ENCODE measurements around the gene PGBD2.
"Not testable (repeated sequence)": the region's sequence is repeated elsewhere in the genome, so short reads cannot be mapped to it uniquely, and the experiment has no call there.

PGBD2 gene

DNA sequence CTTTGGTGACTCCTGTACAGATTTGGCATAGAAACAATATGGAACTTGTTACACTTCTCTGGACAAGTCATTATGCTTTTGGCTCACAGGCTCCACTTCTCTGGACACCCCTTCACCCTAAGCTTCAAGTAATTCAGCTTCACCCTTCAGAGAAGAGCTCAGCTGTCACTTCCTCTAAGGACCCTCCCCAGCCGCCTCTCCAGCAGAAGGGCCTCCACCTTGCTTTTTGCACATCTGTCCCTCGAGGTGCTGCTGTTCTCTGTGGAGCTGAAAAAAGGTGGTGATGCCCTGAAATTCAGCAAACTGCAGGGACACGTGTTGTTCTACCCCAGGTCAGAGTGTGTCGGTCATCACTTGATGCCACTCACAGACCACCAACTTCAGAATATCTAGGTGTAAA lies 19.8 kb downstream of the PGBD2 start:
- DNase-seq (ENCODE audit: low spot score): not testable (repeated sequence)

DNA sequence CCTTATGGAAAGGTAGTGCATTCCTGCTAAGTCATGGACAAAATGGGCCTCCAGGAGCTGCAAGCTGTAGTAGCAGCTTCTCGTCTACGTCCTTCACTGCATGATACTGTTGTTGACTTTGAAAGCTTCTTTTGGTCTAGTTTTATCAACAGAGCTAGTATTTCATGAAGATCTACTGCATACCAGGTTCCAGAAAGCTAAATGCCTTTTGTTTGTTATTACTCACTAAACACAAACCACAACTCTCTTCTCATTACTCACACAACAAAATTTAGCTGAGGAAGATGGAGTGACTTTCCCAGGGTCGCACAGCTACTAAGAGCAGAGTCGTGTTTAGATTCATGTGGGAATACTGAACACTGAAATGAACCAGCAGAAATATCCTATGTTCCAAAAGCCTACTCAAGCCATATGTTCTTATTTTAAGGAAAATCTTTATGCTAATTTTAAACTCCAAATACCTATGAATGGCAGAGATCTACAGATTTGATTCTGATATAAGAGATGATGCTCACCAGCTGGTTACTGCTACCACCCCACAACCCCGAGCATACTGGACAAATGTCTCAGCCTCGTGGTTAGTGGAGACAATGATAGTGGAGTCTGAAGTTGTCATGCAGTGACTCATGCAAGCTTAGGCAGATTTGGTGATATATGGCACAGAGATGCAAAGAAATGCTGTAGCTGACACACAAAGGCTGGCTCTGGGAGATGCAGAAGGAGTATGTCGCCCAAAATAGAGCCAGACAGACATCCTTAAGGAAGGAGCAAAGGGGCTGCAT lies 20.6 kb downstream of the PGBD2 start:
- DNase-seq (ENCODE audit: low spot score): peak; percentile 65

DNA sequence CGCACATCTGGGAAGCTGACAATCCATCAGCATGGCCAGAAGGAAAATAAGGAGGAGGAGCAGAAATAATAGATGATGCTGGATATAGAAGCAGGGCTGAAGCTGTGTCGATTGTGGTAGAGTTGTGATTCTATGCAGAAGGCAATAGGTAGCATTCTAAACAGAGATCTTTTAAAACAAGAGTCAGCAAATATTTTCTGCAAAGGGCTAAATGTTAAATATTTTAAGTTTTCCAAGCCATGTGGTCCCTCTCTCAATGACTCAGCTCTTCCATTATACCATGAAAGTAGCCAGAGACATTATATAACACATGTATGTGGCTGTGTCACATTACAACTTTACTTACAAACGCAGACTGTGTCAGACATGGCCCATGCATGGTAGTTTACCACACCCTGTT lies 21.2 kb downstream of the PGBD2 start:
- DNase-seq (ENCODE audit: low spot score): not testable (repeated sequence)

DNA sequence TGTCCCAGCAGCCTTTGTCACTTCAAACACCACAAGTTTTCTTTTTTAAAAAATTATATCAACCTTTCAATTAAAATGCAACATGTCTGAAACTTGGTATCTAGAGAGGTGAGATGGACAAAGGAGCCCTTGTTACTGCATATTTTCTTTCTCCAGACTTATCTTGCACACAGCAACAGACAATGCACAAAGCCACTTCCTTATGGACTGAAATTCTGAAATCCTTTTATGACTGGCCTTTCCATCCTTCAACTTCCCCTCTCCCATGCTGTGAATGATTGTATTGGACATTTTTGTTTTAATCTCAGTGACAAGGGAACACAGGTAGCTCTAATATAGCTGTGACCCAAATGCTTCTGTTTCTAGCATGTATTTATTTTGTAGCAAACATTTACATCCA lies 22.1 kb downstream of the PGBD2 start:
- not testable (repeated sequence) for DNase-seq (ENCODE audit: low spot score)

DNA sequence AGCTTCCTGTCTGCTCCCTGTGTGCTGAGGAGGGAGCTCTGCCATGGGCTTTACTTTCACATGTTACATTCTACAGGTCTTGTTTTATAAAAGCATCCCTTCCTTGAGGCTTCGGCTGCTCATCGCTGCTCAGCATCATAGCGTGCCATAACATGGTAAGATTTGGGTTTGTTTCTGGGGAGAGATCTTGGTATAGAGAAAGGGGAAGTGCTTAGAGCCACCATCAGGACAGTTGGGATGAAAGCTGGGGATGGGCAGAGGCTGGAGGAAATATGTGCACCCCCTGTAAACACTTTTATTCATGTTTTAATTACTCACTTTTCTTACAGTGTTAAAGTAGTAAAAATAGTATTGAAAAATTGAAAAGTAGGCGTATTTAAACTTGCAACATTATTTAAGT lies 24.0 kb downstream of the PGBD2 start:
- not testable (repeated sequence) for DNase-seq (ENCODE audit: low spot score)

DNA sequence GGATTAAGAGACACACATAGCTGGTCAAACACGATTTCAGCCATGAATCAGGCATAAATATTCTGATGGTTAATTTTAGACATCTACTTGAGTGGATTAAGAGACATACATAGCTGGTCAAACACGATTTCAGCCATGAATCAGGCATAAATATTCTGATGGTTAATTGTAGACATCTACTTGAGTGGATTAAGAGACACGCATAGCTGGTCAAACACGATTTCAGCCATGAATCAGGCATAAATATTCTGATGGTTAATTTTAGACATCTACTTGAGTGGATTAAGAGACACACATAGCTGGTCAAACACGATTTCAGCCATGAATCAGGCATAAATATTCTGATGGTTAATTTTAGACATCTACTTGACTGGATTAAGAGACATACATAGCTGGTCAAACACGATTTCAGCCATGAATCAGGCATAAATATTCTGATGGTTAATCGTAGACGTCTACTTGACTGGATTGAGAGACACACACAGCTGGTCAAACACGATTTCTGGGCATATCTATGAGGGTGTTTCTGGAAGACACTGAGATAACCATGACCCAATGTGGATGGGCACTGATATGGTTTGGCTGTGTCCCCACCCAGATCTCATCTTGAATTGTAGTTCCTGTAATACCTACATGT lies 32.3 kb downstream of the PGBD2 start:
- not testable (repeated sequence) for DNase-seq (ENCODE audit: low spot score)

DNA sequence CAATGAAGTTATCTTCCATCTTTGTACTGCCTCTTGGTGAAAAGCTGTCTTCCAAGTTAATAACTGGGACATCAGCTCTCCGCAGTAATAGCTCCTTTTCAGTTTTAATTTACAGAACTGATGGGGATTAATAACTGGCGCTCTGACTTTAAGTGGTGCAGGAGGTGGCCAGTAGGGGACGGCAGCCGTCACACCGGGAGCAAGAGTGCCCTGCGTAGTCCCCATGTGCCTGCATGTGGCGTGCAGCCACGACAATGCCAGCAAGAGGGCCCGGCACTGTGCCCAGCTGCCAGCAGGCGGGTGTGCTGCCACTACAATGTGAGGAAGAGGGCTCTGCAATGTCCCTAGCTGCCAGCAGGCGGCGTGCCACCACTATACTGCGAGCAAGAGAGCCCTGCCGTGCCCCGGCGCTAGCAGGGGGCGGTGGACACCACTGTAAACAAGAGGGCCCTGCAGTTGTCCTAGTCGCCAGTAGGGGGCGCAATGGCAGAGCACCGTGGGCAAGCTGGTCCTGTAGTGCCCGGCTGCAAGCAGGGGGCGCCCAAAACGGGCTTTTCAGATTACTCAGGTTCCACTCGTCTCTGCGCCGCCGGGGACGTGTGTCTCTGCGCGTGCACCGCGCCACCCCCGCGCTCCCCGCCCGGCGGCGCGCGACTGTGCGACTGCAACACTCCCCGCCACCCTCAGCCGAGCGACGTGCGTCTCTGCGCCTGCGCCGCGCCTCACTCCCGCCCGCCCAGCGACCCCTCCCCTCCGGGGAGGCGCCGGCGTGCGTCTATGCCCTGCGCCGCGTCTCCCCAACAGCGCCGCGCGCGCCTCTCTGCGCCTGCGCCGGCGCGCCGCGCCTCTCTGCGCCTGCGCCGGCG lies 38.3 kb downstream of the PGBD2 start:
- not testable (repeated sequence) for DNase-seq (ENCODE audit: low spot score)

DNA sequence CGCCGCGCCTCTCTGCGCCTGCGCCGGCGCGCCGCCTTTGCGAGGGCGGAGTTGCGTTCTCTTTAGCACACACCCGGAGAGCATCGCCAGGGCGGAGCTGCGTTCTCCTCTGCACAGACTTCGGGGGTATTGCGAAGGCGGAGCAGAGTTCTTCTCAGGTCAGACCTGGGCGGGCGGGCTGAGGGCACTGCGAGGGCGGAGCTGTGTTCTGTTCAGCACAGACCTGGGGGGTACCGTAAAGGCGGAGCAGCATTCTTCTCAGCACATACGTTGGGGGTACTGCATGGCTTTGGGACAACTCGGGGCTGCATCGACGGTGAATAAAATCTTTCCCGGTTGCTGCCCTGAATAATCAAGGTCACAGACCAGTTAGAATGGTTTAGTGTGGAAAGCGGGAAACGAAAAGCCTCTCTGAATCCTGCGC lies 39.0 kb downstream of the PGBD2 start:
- DNase-seq (ENCODE audit: low spot score): not testable (repeated sequence)

DNA sequence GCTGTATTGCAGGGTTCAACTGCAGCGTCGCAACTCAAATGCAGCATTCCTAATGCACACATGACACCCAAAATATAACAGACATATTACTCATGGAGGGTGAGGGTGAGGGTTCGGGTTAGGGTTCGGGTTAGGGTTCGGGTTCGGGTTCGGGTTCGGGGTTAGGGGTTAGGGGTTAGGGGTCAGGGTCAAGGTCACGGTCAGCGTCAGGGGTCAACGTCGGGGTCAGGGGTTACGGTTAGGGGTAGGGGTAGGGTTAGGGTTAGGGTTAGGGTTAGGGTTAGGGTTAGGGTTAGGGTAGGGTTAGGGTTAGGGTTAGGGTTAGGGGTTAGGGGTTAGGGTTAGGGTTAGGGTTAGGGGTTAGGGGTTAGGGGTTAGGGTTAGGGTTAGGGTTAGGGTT lies 39.4 kb downstream of the PGBD2 start:
- DNase-seq (ENCODE audit: low spot score): not testable (repeated sequence)

DNA sequence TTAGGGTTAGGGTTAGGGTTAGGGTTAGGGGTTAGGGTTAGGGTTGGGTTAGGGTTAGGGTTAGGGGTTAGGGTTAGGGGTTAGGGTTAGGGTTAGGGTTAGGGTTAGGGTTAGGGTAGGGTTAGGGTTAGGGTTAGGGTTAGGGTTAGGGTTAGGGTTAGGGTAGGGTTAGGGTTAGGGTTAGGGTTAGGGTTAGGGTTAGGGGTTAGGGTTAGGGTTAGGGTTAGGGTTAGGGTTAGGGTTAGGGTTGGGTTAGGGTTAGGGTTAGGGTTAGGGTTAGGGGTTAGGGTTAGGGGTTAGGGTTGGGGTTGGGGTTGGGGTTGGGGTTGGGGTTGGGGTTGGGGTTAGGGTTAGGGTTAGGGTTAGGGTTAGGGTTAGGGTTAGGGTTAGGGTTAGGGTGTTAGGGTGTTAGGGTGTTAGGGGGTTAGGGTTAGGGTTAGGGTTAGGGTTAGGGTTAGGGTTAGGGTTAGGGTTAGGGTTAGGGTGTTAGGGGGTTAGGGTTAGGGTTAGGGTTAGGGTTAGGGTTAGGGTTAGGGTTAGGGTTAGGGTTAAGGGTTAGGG lies 39.9 kb downstream of the PGBD2 start:
- not testable (repeated sequence) for DNase-seq (ENCODE audit: low spot score)
